ENCODE measurements around the gene UBFD1.

DNA sequence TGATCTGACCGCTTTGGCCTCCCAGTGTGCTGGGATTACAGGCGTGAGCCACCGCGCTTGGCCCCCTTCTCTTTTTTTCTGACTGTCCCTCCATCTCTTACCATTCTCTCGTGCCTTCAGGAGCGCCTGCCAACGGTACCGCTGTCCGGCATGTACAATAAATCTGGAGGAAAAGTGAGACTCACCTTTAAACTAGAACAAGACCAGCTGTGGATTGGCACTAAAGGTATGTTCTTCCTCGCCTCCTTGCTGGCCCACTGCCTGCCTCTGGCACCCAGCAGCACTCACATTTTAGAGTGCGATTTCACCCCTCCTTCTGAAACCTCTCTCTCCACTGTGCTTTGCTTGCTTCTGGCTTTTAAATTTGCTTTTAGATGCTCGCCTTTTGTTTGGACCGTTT is 5.0 kb downstream of the UBFD1 start:
- no peak for TF ChIP-seq BCL11A (IDR thresholded peaks at IDR 0.05; ENCODE audit: low read depth in 2 of 2, low read length in 2 of 2)
- no peak for TF ChIP-seq CTCF (IDR thresholded peaks at IDR 0.05; ENCODE audit: control extremely low read depth in 1 of 3, insufficient read depth in 1 of 3, low read depth in 1 of 3, low read length in 3 of 3)
- TF ChIP-seq TEAD4 (IDR thresholded peaks at IDR 0.05; ENCODE audit: low read depth, low read length), result no peak
- TF ChIP-seq POLR2A (IDR thresholded peaks at IDR 0.05; ENCODE audit: control extremely low read depth in 1 of 2, low read depth in 2 of 2, low read length in 2 of 2), result no peak
- no peak for TF ChIP-seq EZH2 (IDR thresholded peaks at IDR 0.05; ENCODE audit: low read depth, low read length, severe bottlenecking)
- no peak for TF ChIP-seq POU5F1 (IDR thresholded peaks at IDR 0.05; ENCODE audit: low read depth, low read length)
- no peak for TF ChIP-seq RFX5 (IDR thresholded peaks at IDR 0.05; ENCODE audit: borderline replicate concordance, low read depth, low read length)
- no peak for TF ChIP-seq RAD21 (IDR thresholded peaks at IDR 0.05 in 1 of 2, conservative IDR thresholded peaks at IDR 0.05 in 1 of 2; ENCODE audit: low read depth in 2 of 2, low read length in 2 of 2)
- TF ChIP-seq TCF12 (IDR thresholded peaks at IDR 0.05; ENCODE audit: low read depth, low read length), result no peak
- TF ChIP-seq CEBPB (IDR thresholded peaks at IDR 0.05; ENCODE audit: low read depth, low read length), result no peak
- TF ChIP-seq CBX5 (IDR thresholded peaks at IDR 0.05; ENCODE audit: low read depth, low read length), result no peak

Data from H1 (cell line).